Panc1 (cell line): Measurements from ENCODE around the gene CD274.

ENCODE experiments used
- POLR2AphosphoS5 ChIP-seq: IDR thresholded peaks from 2 replicates; pipeline ENCODE4 v1.6.1; 2012; ENCODE audit warnings: mild to moderate bottlenecking, low read depth, low read length, moderate library complexity
- TF ChIP-seq, protein P1 (sequence below): fragments of 450-650 bp; IDR thresholded peaks from 2 replicates; pipeline ENCODE4 v1.5.1; 2017; ENCODE audit warnings: mild to moderate bottlenecking

DNA sequence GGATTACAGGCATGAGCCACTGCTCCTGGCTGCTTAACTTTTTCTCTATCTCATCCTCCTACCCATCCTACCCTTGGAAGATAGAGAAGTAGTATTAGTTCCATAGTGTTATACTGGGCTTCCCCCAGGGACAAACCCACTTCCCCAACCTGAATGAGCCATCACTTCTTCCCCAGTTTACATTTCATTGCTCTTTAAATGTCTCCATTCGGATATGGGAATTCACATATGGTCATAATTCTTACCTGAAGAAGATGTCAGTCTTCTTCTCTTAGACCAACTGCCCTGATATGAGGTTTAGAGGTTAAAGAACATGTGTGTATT lies 1.9 kb downstream of the CD274 start:
- TF ChIP-seq, protein P1, sequence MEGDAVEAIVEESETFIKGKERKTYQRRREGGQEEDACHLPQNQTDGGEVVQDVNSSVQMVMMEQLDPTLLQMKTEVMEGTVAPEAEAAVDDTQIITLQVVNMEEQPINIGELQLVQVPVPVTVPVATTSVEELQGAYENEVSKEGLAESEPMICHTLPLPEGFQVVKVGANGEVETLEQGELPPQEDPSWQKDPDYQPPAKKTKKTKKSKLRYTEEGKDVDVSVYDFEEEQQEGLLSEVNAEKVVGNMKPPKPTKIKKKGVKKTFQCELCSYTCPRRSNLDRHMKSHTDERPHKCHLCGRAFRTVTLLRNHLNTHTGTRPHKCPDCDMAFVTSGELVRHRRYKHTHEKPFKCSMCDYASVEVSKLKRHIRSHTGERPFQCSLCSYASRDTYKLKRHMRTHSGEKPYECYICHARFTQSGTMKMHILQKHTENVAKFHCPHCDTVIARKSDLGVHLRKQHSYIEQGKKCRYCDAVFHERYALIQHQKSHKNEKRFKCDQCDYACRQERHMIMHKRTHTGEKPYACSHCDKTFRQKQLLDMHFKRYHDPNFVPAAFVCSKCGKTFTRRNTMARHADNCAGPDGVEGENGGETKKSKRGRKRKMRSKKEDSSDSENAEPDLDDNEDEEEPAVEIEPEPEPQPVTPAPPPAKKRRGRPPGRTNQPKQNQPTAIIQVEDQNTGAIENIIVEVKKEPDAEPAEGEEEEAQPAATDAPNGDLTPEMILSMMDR, result no peak
- TF ChIP-seq POLR2AphosphoS5, result no peak
